GM12891 (cell line): ENCODE results near the gene ADI1.
"Not testable (repeated sequence)": the region's sequence is repeated elsewhere in the genome, so short reads cannot be mapped to it uniquely, and the experiment has no call there.

Experiments
- DNase-seq: peaks from one replicate; pipeline ENCODE4 v3.0.0; 2011; ENCODE audit warnings: low spot score; ENCODE audit not compliant: insufficient read length
- FAIRE-seq: peaks from 2 replicates; lab custom pipeline; 2011; peaks lifted over from hg19 to GRCh38; lab: Jason Lieb, UNC
- PAX5 ChIP-seq: IDR thresholded peaks from 2 replicates; pipeline ENCODE4 v1.6.1; 2011; ENCODE audit warnings: low read length, moderate library complexity, mild to moderate bottlenecking; ENCODE audit not compliant: insufficient read depth, severe bottlenecking
- POLR2A ChIP-seq: IDR thresholded peaks from 2 replicates; pipeline ENCODE4 v1.6.1; 2011; ENCODE audit warnings: low read depth, low read length, control low read depth
- POLR2AphosphoS5 ChIP-seq: IDR thresholded peaks from 2 replicates; pipeline ENCODE4 v1.6.1; 2011; ENCODE audit warnings: low read depth, low read length, control low read depth
- POU2F2 ChIP-seq: IDR thresholded peaks from 2 replicates; pipeline ENCODE4 v1.6.1; 2011; ENCODE audit warnings: low read depth, mild to moderate bottlenecking, control low read depth, low read length, moderate library complexity
- SPI1 ChIP-seq: IDR thresholded peaks from 2 replicates; pipeline ENCODE4 v1.6.1; 2011; ENCODE audit warnings: low read depth, low read length, control low read depth
- TAF1 ChIP-seq: IDR thresholded peaks from 2 replicates; pipeline ENCODE4 v1.6.1; 2011; ENCODE audit warnings: low read depth, low read length, control low read depth

Gene ADI1

GRCh38 chr2:3516831-3517230 lies 2.5 kb downstream of the ADI1 start:
- FAIRE-seq (no peak), DNase-seq (no peak)
- no peak for TF ChIP-seq PAX5

- not testable (repeated sequence) for FAIRE-seq, DNase-seq
These were observed 3.9 kb downstream of the ADI1 start for GRCh38 chr2:3515438-3515837.

- no peak for DNase-seq
- no peak for TF ChIP-seq POU2F2
- TF ChIP-seq SPI1, result no peak
- TF ChIP-seq POLR2AphosphoS5, result no peak
- no peak for TF ChIP-seq PAX5
- FAIRE-seq, result no peak
These were observed 6.1 kb downstream of the ADI1 start for GRCh38 chr2:3513026-3513810.

GRCh38 chr2:3512086-3512485 lies 7.2 kb downstream of the ADI1 start:
- DNase-seq (no peak), FAIRE-seq (no peak)
- TF ChIP-seq POU2F2, result no peak

DNA sequence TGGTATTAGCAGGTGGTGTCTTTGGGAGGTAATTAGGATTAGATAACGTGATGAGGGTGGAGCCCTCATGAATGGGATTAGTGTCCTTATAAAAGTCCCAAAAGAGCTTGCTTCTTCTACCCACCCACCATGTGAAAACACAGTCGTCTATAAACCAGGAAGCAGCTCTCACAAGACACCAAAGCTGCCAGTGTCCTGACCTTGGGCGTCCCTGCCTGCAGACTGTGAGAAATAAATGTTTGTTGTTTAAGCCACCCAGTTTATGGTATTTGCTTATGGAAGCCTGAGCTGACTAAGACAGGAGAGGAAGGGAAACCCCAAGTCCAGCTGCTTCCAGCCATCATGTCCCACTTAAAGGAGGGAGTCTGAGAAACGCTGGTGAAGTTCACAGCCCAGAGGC lies 13.6 kb downstream of the ADI1 start:
- TF ChIP-seq POU2F2 (no peak), POLR2A (no peak), TAF1 (no peak), SPI1 (no peak), PAX5 (no peak), POLR2AphosphoS5 (no peak)
- DNase-seq, result no peak
- no peak for FAIRE-seq

DNA sequence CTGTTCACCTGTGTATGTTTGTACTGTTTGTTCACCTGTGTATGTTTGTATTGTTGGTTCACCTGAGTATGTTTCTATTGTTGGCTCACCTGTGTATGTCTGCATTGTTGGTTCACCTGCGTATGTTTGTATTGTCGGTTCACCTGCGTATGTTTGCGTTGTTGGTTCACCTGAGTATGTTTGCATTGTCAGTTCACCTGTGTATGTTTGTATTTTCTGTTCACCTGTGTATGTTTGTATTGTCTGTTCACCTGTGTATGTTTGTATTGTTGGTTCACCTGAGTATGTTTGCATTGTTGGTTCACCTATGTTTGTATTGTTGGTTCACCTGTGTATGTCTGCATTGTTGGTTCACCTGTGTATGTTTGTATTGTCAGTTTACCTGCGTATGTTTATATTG lies 14.6 kb downstream of the ADI1 start:
- TF ChIP-seq TAF1, result no peak
- no peak for TF ChIP-seq PAX5
- no peak for TF ChIP-seq POLR2A
- no peak for TF ChIP-seq POLR2AphosphoS5
- no peak for TF ChIP-seq POU2F2
- TF ChIP-seq SPI1, result no peak
- no peak for DNase-seq
- peak; percentile 74 for FAIRE-seq

GRCh38 chr2:3503483-3503882 lies 15.8 kb downstream of the ADI1 start:
- DNase-seq, result no peak
- FAIRE-seq, result no peak
- TF ChIP-seq POU2F2 (no peak), SPI1 (no peak), PAX5 (no peak)

- no peak for TF ChIP-seq TAF1
- TF ChIP-seq POLR2A, result no peak
- TF ChIP-seq POLR2AphosphoS5, result no peak
- no peak for TF ChIP-seq SPI1
- TF ChIP-seq POU2F2, result no peak
- TF ChIP-seq PAX5, result no peak
- FAIRE-seq (peak; percentile 80), DNase-seq (no peak)
These were observed 16.3 kb downstream of the ADI1 start for GRCh38 chr2:3503046-3503445.

GRCh38 chr2:3500326-3500899 lies 18.9 kb downstream of the ADI1 start:
- DNase-seq (no peak), FAIRE-seq (no peak)
- TF ChIP-seq TAF1 (no peak), POU2F2 (no peak), SPI1 (no peak), POLR2A (no peak), PAX5 (no peak), POLR2AphosphoS5 (no peak)

- TF ChIP-seq TAF1 (no peak), SPI1 (no peak), POU2F2 (no peak), PAX5 (no peak), POLR2A (no peak), POLR2AphosphoS5 (no peak)
- FAIRE-seq (no peak), DNase-seq (no peak)
These were observed 20.4 kb downstream of the ADI1 start for GRCh38 chr2:3498783-3499394.

DNA sequence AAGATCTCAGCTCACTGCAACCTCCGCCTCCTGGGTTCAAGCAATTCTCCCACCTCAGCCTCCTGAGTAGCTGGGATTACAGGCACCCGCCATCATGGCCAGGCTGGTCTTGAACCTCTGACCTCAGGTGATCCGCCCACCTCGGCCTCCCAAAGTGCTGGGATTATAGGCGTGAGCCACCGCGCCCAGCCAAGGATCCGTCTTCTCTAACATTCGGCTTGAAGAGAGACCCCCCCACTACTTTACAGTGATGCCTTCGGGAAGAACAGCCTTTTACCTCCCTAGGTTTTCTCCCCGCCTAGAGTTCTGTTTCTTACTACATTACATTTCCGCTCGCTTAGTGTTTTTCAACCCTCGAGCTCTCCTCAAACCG lies 22.6 kb downstream of the ADI1 start:
- FAIRE-seq, DNase-seq: not testable (repeated sequence)
